Adrenal gland (tissue), 19 donors: ENCODE measurements around the gene ATP2C1. TPM values are rescaled to one million over a fixed set of nuclear protein-coding genes. Genes with fewer than 3 reads are reported as not detected.

ENCODE experiments used
- DNase-seq, 7 donors: peaks; one replicate each; pipeline ENCODE4 v3.0.0-alpha.2; 2019 to 2020
- H3K27ac ChIP-seq, 5 donors: fragments of 200-600 bp; sonication (generic) in 4 of 5; 1 replicate in 3 of 5; 2 replicates in 2 of 5; pipeline versions ENCODE4 v1.5.1 to v1.8.0; 2016 to 2020; ENCODE audit warnings: mild to moderate bottlenecking in 1 of 5
- H3K27me3 ChIP-seq: fragments of 200-600 bp; 2 replicates; pipeline ENCODE4 v1.8.0; 2021
- H3K36me3 ChIP-seq, 2 donors: fragments of 200-600 bp; replicated peaks in 1 of 2; 1 replicate in 1 of 2; 2 replicates in 1 of 2; pipeline versions ENCODE4 v1.5.1 to v1.8.0; 2018 to 2022
- H3K4me1 ChIP-seq, 2 donors: fragments of 200-600 bp; replicated peaks in 1 of 2; 1 replicate in 1 of 2; 2 replicates in 1 of 2; pipeline versions ENCODE4 v1.5.1 to v1.8.0; 2018 to 2021
- H3K4me3 ChIP-seq, 4 donors: fragments of 200-600 bp; sonication (generic) in 3 of 4; one replicate each; pipeline ENCODE4 v1.5.1; 2016 to 2018
- H3K9me3 ChIP-seq, 3 donors: fragments of 200-600 bp; sonication (generic) in 1 of 3; replicated peaks in 1 of 3; 1 replicate in 2 of 3; 2 replicates in 1 of 3; pipeline versions ENCODE4 v1.5.1 to v1.8.0; 2016 to 2021
- POLR2A ChIP-seq, 2 donors: fragments of 450-650 bp; IDR thresholded peaks; one replicate each; pipeline ENCODE4 v1.6.1; 2017; ENCODE audit warnings: antibody characterized with exemption in 2 of 2, mild to moderate bottlenecking in 2 of 2, moderate library complexity in 1 of 2
- WGBS, 4 donors: extraction: QIAGEN DNeasy Blood & Tissue Kit in 2 of 4; methylation state at CpG; one replicate each; pipeline versions ENCODE4 v1.1.5 to v1.1.7; 2013 to 2017; 5-methylcytosine and 5-hydroxymethylcytosine counted together
- intact Hi-C, 2 donors: fragments of 100-400 bp; cut with DNase I; formaldehyde crosslinking; loops; one replicate each; pipeline versions ENCODE4 v1.14.1 to v1.15.0; 2022 to 2023
- long read RNA-seq, 10 donors: library from polyadenylated mRNA in 3 of 10; unstranded in 2 of 10; stranded (forward) in 1 of 10; transcript quantifications; one replicate each; pipeline ENCODE4 v2.0.0 and lab custom pipeline, GENCODE V29; 2021 to 2026
- polyA plus RNA-seq, 3 donors: library from polyadenylated mRNA; stranded (reverse); fragments of 200-250 nt in 2 of 3; fragments of 350-450 nt in 1 of 3; fragmentation: Illumina TruSeq in 1 of 3; extraction: RNeasy Lipid Tissue Mini Kit (QIAGEN cat#74804) in 1 of 3; gene quantifications; one replicate each; pipeline ENCODE4 v1.2.3, GENCODE V29; 2013 to 2014
- total RNA-seq, 9 donors: library from RNA; depleted of rRNA in 4 of 9; stranded (reverse); fragments of >200 nt in 4 of 9; fragments of 120-200 nt in 1 of 9; fragmentation: NEBNext Ultra II Directional in 1 of 9; extraction: Animal tissue kit (Norgen Biotek cat#: 25700) in 1 of 9; gene quantifications; one replicate each; pipeline versions ENCODE4 v1.1.0 to v1.2.4, GENCODE V29; 2013 to 2023
- TF ChIP-seq, protein P1 (sequence below), 6 experiments: fragments of 450-650 bp in 4 of 6; fragments of 200-600 bp in 2 of 6; sonication (generic) in 1 of 6; IDR thresholded peaks; 1 replicate in 5 of 6; 2 replicates in 1 of 6; pipeline versions ENCODE4 v1.5.1 to v1.8.0; 2016 to 2021; ENCODE audit warnings: antibody characterized with exemption in 6 of 6, mild to moderate bottlenecking in 2 of 6, moderate library complexity in 1 of 6
- donor health status: healthy with polysubstance abuse.
- donor health status: Bipolar disorder and iron deficiency.
- donor health status: DM: yes; HTN: yes; CAD: no.
- donor health status: DM: no; HTN: no; CAD: no.
- donor health status: DM: no; HTN: no; CAD: no.
- donor health status: DM: yes; HTN: yes; CAD: no.

The ATP2C1 gene, protein sequence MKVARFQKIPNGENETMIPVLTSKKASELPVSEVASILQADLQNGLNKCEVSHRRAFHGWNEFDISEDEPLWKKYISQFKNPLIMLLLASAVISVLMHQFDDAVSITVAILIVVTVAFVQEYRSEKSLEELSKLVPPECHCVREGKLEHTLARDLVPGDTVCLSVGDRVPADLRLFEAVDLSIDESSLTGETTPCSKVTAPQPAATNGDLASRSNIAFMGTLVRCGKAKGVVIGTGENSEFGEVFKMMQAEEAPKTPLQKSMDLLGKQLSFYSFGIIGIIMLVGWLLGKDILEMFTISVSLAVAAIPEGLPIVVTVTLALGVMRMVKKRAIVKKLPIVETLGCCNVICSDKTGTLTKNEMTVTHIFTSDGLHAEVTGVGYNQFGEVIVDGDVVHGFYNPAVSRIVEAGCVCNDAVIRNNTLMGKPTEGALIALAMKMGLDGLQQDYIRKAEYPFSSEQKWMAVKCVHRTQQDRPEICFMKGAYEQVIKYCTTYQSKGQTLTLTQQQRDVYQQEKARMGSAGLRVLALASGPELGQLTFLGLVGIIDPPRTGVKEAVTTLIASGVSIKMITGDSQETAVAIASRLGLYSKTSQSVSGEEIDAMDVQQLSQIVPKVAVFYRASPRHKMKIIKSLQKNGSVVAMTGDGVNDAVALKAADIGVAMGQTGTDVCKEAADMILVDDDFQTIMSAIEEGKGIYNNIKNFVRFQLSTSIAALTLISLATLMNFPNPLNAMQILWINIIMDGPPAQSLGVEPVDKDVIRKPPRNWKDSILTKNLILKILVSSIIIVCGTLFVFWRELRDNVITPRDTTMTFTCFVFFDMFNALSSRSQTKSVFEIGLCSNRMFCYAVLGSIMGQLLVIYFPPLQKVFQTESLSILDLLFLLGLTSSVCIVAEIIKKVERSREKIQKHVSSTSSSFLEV
- 10 to 100 TPM; 39.7 to 78.6 (median 57.5) TPM for total RNA-seq
- polyA plus RNA-seq: 10 to 100 TPM; 26.7 to 71.0 (median 27.6) TPM
- long read RNA-seq, donor 1, full-length matches to known transcripts: 2 of 2 reads
- long read RNA-seq, donor 1, partial matches to known transcripts: 0 of 2 reads
- long read RNA-seq, donor 1, other reads (novel, unspliced or antisense): 0 of 2 reads
- long read RNA-seq, donor 2, full-length matches to known transcripts: 1 of 1 reads
- long read RNA-seq, donor 2, partial matches to known transcripts: 0 of 1 reads
- long read RNA-seq, donor 2, other reads (novel, unspliced or antisense): 0 of 1 reads
- long read RNA-seq, donor 3, full-length matches to known transcripts: 3 of 3 reads
- long read RNA-seq, donor 3, partial matches to known transcripts: 0 of 3 reads
- long read RNA-seq, donor 3, other reads (novel, unspliced or antisense): 0 of 3 reads
- long read RNA-seq, donor 4, full-length matches to known transcripts: 6 of 13 reads
- long read RNA-seq, donor 4, partial matches to known transcripts: 3 of 13 reads
- long read RNA-seq, donor 4, other reads (novel, unspliced or antisense): 4 of 13 reads
- long read RNA-seq, donor 5, full-length matches to known transcripts: 91 of 147 reads
- long read RNA-seq, donor 5, partial matches to known transcripts: 4 of 147 reads
- long read RNA-seq, donor 5, other reads (novel, unspliced or antisense): 52 of 147 reads
- long read RNA-seq, donor 6, full-length matches to known transcripts: 7 of 16 reads
- long read RNA-seq, donor 6, partial matches to known transcripts: 2 of 16 reads
- long read RNA-seq, donor 6, other reads (novel, unspliced or antisense): 7 of 16 reads
- long read RNA-seq, donor 7: 0 reads
- long read RNA-seq, donor 8, full-length matches to known transcripts: 5 of 5 reads
- long read RNA-seq, donor 8, partial matches to known transcripts: 0 of 5 reads
- long read RNA-seq, donor 8, other reads (novel, unspliced or antisense): 0 of 5 reads
- long read RNA-seq, donor 9, full-length matches to known transcripts: 5 of 10 reads
- long read RNA-seq, donor 9, partial matches to known transcripts: 5 of 10 reads
- long read RNA-seq, donor 9, other reads (novel, unspliced or antisense): 0 of 10 reads
- long read RNA-seq, donor 10: 0 reads

DNA sequence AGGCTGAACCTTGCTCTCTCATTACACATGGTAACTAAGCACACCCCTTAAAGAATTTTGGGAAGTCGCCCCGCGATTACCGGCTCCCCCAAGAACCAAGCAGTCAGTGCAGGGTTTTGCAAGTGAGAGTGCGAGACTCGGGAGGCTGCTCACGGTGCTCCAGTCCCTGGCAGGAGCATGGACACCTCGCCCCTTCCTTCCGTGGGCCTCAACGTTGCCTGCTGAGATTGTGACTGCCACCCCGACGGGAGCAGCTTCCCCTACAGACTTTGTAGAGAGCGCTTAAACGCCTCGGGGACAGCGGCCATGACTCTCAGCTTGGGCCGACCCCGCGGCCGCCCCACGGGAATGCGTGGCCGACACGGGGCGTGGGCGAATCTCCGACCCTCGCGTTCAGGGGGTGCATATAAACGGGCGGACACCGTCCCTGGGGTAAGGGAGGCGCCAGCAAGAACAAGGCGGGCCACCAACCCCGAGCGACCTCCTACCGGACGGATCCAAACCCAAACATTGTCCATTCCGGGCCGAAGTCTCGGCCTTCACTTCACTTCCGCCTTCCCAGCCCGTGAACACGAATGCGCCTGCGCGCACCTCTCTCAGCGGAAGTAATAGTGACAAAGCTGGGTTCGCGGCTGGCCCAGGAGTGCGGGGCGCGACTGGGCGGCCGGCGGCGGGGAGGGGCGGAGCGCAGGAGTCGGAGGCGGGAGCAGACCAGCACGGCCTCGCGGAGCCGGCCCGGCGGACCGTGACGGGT, at the start of gene ATP2C1:
Gene ATP2C1 (plus strand): TSS at position 709 of the 754 bp plus-strand sequence. CDS start 686 bp downstream, outside the sequence.
- no peaks in the 10 kb centered on the region for H3K36me3 ChIP-seq
- WGBS, 4 donors: 0 to 1% (median 0%) methylated on average over 24 to 69 of the region's 69 CpGs; no CpG with 5 or more reads in 1 of the 4 donors
- peak within 1 kb of the TSS; percentile 93 to 99 (median 96) for H3K27ac ChIP-seq
- H3K27me3 ChIP-seq: no peaks in the 10 kb centered on the region
- H3K4me1 ChIP-seq: peaks cover 10 to 22% of the 10 kb centered on the region in 2 donors
- H3K4me3 ChIP-seq: peak within 1 kb of the TSS; percentile 85 to 99 (median 90)
- peak; percentile 86 to 97 for TF ChIP-seq POLR2A (IDR thresholded peaks at IDR 0.05)
- TF ChIP-seq, protein P1, sequence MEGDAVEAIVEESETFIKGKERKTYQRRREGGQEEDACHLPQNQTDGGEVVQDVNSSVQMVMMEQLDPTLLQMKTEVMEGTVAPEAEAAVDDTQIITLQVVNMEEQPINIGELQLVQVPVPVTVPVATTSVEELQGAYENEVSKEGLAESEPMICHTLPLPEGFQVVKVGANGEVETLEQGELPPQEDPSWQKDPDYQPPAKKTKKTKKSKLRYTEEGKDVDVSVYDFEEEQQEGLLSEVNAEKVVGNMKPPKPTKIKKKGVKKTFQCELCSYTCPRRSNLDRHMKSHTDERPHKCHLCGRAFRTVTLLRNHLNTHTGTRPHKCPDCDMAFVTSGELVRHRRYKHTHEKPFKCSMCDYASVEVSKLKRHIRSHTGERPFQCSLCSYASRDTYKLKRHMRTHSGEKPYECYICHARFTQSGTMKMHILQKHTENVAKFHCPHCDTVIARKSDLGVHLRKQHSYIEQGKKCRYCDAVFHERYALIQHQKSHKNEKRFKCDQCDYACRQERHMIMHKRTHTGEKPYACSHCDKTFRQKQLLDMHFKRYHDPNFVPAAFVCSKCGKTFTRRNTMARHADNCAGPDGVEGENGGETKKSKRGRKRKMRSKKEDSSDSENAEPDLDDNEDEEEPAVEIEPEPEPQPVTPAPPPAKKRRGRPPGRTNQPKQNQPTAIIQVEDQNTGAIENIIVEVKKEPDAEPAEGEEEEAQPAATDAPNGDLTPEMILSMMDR (IDR thresholded peaks at IDR 0.05): peak in 1 of 6 experiments; percentile 9
- no peaks in the 10 kb centered on the region for H3K9me3 ChIP-seq
- intact Hi-C loops: loop anchor here (5.0 kb wide), 2 partner anchors 131 to 136 kb away; no protein-coding TSS in a partner anchor
- peak; percentile 95 to 98 (median 96) for DNase-seq

DNA sequence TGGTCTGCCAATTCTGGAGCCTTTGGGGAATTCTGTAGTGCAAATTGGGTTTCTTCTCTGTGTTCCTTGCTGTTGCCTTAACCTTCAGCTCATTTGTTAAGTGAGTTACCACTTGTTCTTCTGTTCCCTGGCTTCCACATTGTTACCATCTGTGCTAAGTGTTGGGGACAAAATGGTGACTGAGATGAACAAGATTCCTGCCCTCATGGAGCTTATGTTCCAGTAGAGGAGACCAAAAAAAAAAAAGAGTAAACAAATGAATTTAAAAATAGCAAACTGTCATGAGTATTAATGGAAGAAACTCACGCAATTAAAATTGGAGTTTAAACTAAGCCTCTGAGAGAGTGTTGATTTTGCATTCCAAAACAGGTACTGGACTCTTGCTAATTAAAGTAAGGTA, 49.4 kb upstream of the ATP2C1 start:
- intact Hi-C loops: no loop called here
- TF ChIP-seq, protein P1 (IDR thresholded peaks at IDR 0.05): no peak
- TF ChIP-seq POLR2A (IDR thresholded peaks at IDR 0.05): no peak
- Histone ChIP-seq H3K4me1 (peaks cover 0 to 5% of the 10 kb centered on the region in 2 donors), H3K27ac (no peak overlapping the region), H3K27me3 (no peaks in the 10 kb centered on the region), H3K9me3 (no peaks in the 10 kb centered on the region), H3K36me3 (no peaks in the 10 kb centered on the region), H3K4me3 (no peak overlapping the region)
- DNase-seq: no peak
- 91 to 97% (median 94%) methylated on average over 1 of the region's 1 CpG for WGBS, 4 donors

DNA sequence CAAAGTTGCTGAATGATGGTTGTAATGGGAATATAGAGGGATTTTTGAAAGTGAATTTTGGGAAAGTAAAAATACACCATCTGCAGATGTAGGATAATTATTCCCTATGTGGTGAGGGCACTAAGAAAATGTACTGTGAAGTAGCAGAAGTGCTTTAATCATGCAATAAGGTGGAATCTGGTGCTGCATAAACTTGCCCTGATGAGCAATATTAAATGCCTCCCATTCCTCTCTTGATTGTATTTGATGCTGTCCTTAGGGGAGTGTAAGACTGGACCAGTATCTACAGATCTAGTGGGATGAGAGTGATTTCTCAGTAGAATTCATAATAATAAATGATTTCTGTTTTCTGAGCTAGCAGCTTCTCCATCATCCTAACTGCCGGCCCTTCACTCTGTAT, 47.7 kb upstream of the ATP2C1 start:
- no peaks in the 10 kb centered on the region for H3K9me3 ChIP-seq
- TF ChIP-seq, protein P1 (IDR thresholded peaks at IDR 0.05): no peak
- TF ChIP-seq POLR2A (IDR thresholded peaks at IDR 0.05): no peak
- intact Hi-C loops: no loop called here
- H3K27ac ChIP-seq: no peak overlapping the region
- DNase-seq: no peak
- no peaks in the 10 kb centered on the region for H3K27me3 ChIP-seq
- H3K36me3 ChIP-seq: no peaks in the 10 kb centered on the region
- H3K4me1 ChIP-seq: peaks cover 0 to 19% of the 10 kb centered on the region in 2 donors
- WGBS, 4 donors: 79 to 95% (median 89%) methylated on average over 1 of the region's 1 CpG
- H3K4me3 ChIP-seq: no peak overlapping the region
